ENCODE data around the gene TC2N.
"Not testable (repeated sequence)": the region's sequence is repeated elsewhere in the genome, so short reads cannot be mapped to it uniquely, and the experiment has no call there.

DNA sequence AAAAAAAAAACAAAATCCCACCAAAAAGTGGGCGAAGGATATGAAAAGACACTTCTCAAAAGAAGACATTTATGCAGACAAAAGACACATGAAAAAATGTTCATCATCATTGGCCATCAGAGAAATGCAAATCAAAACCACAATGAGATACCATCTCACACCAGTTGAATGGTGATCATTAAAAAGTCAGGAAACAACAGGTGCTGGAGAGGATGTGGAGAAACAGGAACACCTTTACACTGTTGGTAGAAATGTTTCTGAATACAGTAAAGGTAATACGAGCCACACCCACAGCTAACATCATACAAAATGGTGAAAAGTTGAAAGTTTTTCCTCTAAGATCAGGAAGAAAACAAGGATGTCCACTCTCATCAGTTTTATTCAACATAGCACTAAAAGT, 127.5 kb downstream of the TC2N start:
- TF ChIP-seq SUZ12 (IDR thresholded peaks at IDR 0.05); LEF1 (IDR thresholded peaks at IDR 0.05; ENCODE audit: borderline replicate concordance); CTBP1 (IDR thresholded peaks at IDR 0.05; ENCODE audit: borderline replicate concordance); ZNF384 (IDR thresholded peaks at IDR 0.05); ELF4 (IDR thresholded peaks at IDR 0.05); HDGF (IDR thresholded peaks at IDR 0.05; ENCODE audit: borderline replicate concordance); BHLHE40 (IDR thresholded peaks at IDR 0.05; ENCODE audit: borderline replicate concordance); NFRKB (IDR thresholded peaks at IDR 0.05); FOXK2 (IDR thresholded peaks at IDR 0.05): not testable (repeated sequence)
